Loucy (cell line): ENCODE measurements around the gene PRKCE.

Source experiments
- H2AFZ ChIP-seq: fragments of 200-600 bp; sonication (generic); 2 replicates; pipeline ENCODE4 v1.6.0; 2016; ENCODE audit warnings: antibody characterized with exemption, mild to moderate bottlenecking, low read length, moderate library complexity
- H3F3A ChIP-seq: fragments of 200-600 bp; 2 replicates; pipeline ENCODE4 v1.6.0; 2016; ENCODE audit warnings: antibody characterized with exemption, low read depth, mild to moderate bottlenecking
- H3K27me3 ChIP-seq: fragments of 200-600 bp; sonication (generic); 2 replicates; pipeline ENCODE4 v1.6.1; 2014; ENCODE audit warnings: low read length, mild to moderate bottlenecking; ENCODE audit not compliant: insufficient read depth, poor library complexity, severe bottlenecking
- H3K36me3 ChIP-seq: fragments of 200-600 bp; sonication (generic); 2 replicates; pipeline ENCODE4 v1.6.1; 2016; ENCODE audit warnings: low read length; ENCODE audit not compliant: insufficient read depth
- H3K4me1 ChIP-seq: fragments of 200-600 bp; sonication (generic); 2 replicates; pipeline ENCODE4 v1.5.1; 2014; ENCODE audit warnings: low read length, mild to moderate bottlenecking; ENCODE audit not compliant: insufficient read depth, poor library complexity, severe bottlenecking
- H3K4me2 ChIP-seq: fragments of 200-600 bp; sonication (generic); 2 replicates; pipeline ENCODE4 v1.6.0; 2014; ENCODE audit warnings: antibody characterized with exemption, low read length, low read depth, mild to moderate bottlenecking; ENCODE audit not compliant: poor library complexity, severe bottlenecking
- H3K4me3 ChIP-seq: fragments of 200-600 bp; sonication (generic); 2 replicates; pipeline ENCODE4 v1.5.1; 2014; ENCODE audit warnings: low read length, mild to moderate bottlenecking, mixed read lengths; ENCODE audit not compliant: poor library complexity, severe bottlenecking
- H3K79me2 ChIP-seq: fragments of 200-600 bp; sonication (generic); 2 replicates; pipeline ENCODE4 v1.6.1; 2014; ENCODE audit warnings: low read length; ENCODE audit not compliant: insufficient read depth
- H3K9ac ChIP-seq: fragments of 200-600 bp; sonication (generic); 2 replicates; pipeline ENCODE4 v1.6.0; 2014; ENCODE audit warnings: mild to moderate bottlenecking, low read depth, low read length, moderate library complexity; ENCODE audit not compliant: poor library complexity, severe bottlenecking
- H3K9me2 ChIP-seq: fragments of 200-600 bp; sonication (generic); replicated peaks from 2 replicates; pipeline ENCODE4 v1.6.1; 2016; ENCODE audit warnings: low read depth, low read length, mixed read lengths
- H3K9me3 ChIP-seq: fragments of 200-600 bp; sonication (generic); 2 replicates; pipeline ENCODE4 v1.6.1; 2014; ENCODE audit warnings: mild to moderate bottlenecking, antibody characterized with exemption, low read length, low read depth; ENCODE audit not compliant: insufficient read depth
- H4K20me1 ChIP-seq: fragments of 200-600 bp; sonication (generic); 2 replicates; pipeline ENCODE4 v1.6.0; 2014; ENCODE audit warnings: antibody characterized with exemption, low read length, mild to moderate bottlenecking; ENCODE audit not compliant: insufficient read depth, poor library complexity, severe bottlenecking
- EZH2phosphoT487 ChIP-seq: fragments of 200-600 bp; IDR thresholded peaks from 2 replicates; pipeline ENCODE4 v1.6.1; 2018; ENCODE audit warnings: antibody characterized with exemption, mild to moderate bottlenecking, moderate library complexity, borderline replicate concordance
- TF ChIP-seq, protein P1 (sequence below): fragments of 200-600 bp; sonication (generic); conservative IDR thresholded peaks from 2 replicates; pipeline ENCODE4 v1.5.1; 2014; ENCODE audit warnings: mild to moderate bottlenecking, antibody characterized with exemption, low read length

Gene PRKCE

GRCh38 chr2:46000660-46001059 lies 349.2 kb downstream of the PRKCE start:
- H3K36me3 ChIP-seq, result peaks cover 42% of the 10 kb centered on the region
- no peaks in the 10 kb centered on the region for H3F3A ChIP-seq
- H3K9me2 ChIP-seq, result no peaks in the 10 kb centered on the region
- H3K79me2 ChIP-seq, result no peaks in the 10 kb centered on the region
- H3K9me3 ChIP-seq, result no peaks in the 10 kb centered on the region
- H3K27me3 ChIP-seq, result no peaks in the 10 kb centered on the region
- H3K9ac ChIP-seq, result no peak overlapping the region
- TF ChIP-seq, protein P1, sequence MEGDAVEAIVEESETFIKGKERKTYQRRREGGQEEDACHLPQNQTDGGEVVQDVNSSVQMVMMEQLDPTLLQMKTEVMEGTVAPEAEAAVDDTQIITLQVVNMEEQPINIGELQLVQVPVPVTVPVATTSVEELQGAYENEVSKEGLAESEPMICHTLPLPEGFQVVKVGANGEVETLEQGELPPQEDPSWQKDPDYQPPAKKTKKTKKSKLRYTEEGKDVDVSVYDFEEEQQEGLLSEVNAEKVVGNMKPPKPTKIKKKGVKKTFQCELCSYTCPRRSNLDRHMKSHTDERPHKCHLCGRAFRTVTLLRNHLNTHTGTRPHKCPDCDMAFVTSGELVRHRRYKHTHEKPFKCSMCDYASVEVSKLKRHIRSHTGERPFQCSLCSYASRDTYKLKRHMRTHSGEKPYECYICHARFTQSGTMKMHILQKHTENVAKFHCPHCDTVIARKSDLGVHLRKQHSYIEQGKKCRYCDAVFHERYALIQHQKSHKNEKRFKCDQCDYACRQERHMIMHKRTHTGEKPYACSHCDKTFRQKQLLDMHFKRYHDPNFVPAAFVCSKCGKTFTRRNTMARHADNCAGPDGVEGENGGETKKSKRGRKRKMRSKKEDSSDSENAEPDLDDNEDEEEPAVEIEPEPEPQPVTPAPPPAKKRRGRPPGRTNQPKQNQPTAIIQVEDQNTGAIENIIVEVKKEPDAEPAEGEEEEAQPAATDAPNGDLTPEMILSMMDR, result no peak
- no peak for TF ChIP-seq EZH2phosphoT487
- no peaks in the 10 kb centered on the region for H4K20me1 ChIP-seq
- H3K4me2 ChIP-seq, result no peak overlapping the region
- no peak overlapping the region for H2AFZ ChIP-seq
- H3K4me1 ChIP-seq, result no peaks in the 10 kb centered on the region
- no peak overlapping the region for H3K4me3 ChIP-seq

DNA sequence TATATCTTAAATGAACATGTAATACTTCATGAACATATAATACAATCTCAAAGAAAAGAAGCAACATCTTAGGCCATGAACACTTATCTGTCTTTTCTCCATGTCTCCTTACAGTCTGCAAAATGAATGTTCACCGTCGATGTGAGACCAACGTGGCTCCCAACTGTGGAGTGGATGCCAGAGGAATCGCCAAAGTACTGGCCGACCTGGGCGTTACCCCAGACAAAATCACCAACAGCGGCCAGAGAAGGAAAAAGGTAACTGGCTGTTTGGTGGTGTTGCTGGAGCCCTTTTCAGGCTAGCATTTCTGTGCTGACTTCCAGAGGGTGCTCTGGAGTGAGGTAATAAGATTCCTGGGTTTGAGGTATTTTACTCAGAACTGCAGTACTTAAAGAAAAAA lies 349.8 kb downstream of the PRKCE start:
- H2AFZ ChIP-seq, result no peak overlapping the region
- H4K20me1 ChIP-seq, result no peaks in the 10 kb centered on the region
- H3K36me3 ChIP-seq, result peaks cover 48% of the 10 kb centered on the region
- no peaks in the 10 kb centered on the region for H3K9me2 ChIP-seq
- no peak overlapping the region for H3K4me2 ChIP-seq
- H3K27me3 ChIP-seq, result no peaks in the 10 kb centered on the region
- H3K4me1 ChIP-seq, result no peaks in the 10 kb centered on the region
- H3F3A ChIP-seq, result no peaks in the 10 kb centered on the region
- H3K9ac ChIP-seq, result no peak overlapping the region
- no peak overlapping the region for H3K4me3 ChIP-seq
- no peaks in the 10 kb centered on the region for H3K79me2 ChIP-seq
- no peaks in the 10 kb centered on the region for H3K9me3 ChIP-seq
- TF ChIP-seq, protein P1, result no peak
- no peak for TF ChIP-seq EZH2phosphoT487

DNA sequence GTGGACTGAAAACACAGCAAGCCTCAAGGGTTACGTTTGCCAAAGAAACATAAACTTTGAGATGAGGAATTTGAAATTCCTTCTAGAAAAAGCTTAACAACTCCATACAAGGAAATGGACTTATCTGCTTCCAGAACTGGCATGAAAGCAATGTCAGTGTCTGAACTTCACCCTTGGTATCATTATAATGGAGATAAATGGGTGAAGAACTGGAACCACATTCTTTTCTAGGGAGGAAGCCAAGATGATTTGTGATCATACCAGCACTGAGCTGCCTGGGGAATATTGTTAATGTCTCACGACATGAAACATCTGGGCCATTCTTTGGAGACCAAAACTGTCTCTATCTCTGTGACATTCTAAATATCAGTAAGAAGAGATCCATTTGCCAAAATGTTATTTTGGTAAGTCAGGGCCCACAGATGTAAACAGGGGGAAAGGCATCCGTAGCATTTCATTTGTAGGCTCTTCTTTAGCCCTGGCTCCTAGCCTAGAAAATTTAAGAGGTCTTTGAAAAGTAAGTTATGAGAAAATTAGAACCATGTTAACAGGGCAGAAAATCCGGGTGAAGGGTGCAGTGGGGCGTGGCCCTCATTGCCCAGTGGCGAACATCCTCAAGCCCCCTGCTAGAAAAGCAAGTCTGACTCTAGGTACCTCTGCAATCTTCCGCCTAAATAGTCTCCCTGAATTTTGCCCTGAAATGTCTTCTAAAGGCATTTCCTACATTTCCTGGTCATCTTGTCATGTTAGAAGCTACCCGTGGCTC lies 350.4 kb downstream of the PRKCE start:
- Histone ChIP-seq H3K36me3 (peaks cover 54% of the 10 kb centered on the region), H2AFZ (no peak overlapping the region), H3K4me1 (no peaks in the 10 kb centered on the region), H3K9me3 (no peaks in the 10 kb centered on the region), H3K9ac (no peak overlapping the region), H3K9me2 (no peaks in the 10 kb centered on the region), H3K4me2 (no peak overlapping the region), H4K20me1 (no peaks in the 10 kb centered on the region), H3F3A (no peaks in the 10 kb centered on the region), H3K4me3 (no peak overlapping the region), H3K27me3 (no peaks in the 10 kb centered on the region), H3K79me2 (no peaks in the 10 kb centered on the region)
- TF ChIP-seq EZH2phosphoT487, result no peak
- TF ChIP-seq, protein P1, result no peak
